Gastroesophageal sphincter (tissue), 4 donors: ENCODE results near the gene MILR1. TPM values are rescaled to one million over a fixed set of nuclear protein-coding genes. Genes with fewer than 3 reads are reported as not detected.

Experiments used
- ATAC-seq: fragments of 150-250 bp; one replicate; pipeline ENCODE4 v1.9.1; 2016; ENCODE audit warnings: mild to moderate bottlenecking, moderate library complexity
- H3K27ac ChIP-seq, 4 donors: fragments of 200-600 bp; sonication (generic) in 3 of 4; 1 replicate in 3 of 4; 2 replicates in 1 of 4; pipeline ENCODE4 v1.5.1; 2016 to 2019
- H3K27me3 ChIP-seq: fragments of 200-600 bp; sonication (generic); one replicate; pipeline ENCODE4 v1.5.1; 2019
- H3K36me3 ChIP-seq, 2 donors: fragments of 200-600 bp; sonication (generic); one replicate each; pipeline ENCODE4 v1.5.1; 2019; ENCODE audit warnings: control low read depth in 1 of 2
- H3K4me1 ChIP-seq, 3 donors: fragments of 200-600 bp; sonication (generic); 1 replicate in 2 of 3; 2 replicates in 1 of 3; pipeline ENCODE4 v1.5.1; 2016 to 2019; ENCODE audit warnings: control low read depth in 2 of 3
- H3K4me3 ChIP-seq, 2 donors: fragments of 200-600 bp; sonication (generic); one replicate each; pipeline ENCODE4 v1.5.1; 2019; ENCODE audit warnings: mild to moderate bottlenecking in 1 of 2, moderate library complexity in 1 of 2
- H3K9me3 ChIP-seq, 3 donors: fragments of 200-600 bp; sonication (generic); one replicate each; pipeline ENCODE4 v1.5.1; 2017 to 2019; ENCODE audit warnings: control low read depth in 2 of 3
- EP300 ChIP-seq: sonication (generic); formaldehyde crosslinking; IDR thresholded peaks from one replicate; pipeline ENCODE4 v1.6.1; 2017; ENCODE audit warnings: antibody characterized with exemption, mild to moderate bottlenecking
- POLR2A ChIP-seq, 2 donors: fragments of 450-650 bp; IDR thresholded peaks; one replicate each; pipeline ENCODE4 v1.6.1; 2017; ENCODE audit warnings: antibody characterized with exemption in 2 of 2, mild to moderate bottlenecking in 2 of 2, moderate library complexity in 1 of 2
- POLR2AphosphoS5 ChIP-seq: sonication (generic); formaldehyde crosslinking; IDR thresholded peaks from one replicate; pipeline ENCODE4 v1.6.1; 2017; ENCODE audit warnings: antibody characterized with exemption
- WGBS, 2 donors: methylation state at CpG; one replicate each; pipeline ENCODE4 v1.1.5; 2018; ENCODE audit warnings: low coverage in 1 of 2; 5-methylcytosine and 5-hydroxymethylcytosine counted together
- total RNA-seq, 4 donors: library from RNA; depleted of rRNA; stranded (reverse); fragments of >200 nt; gene quantifications; one replicate each; pipeline ENCODE4 v1.1.0, GENCODE V29; 2016
- TF ChIP-seq, protein P1 (sequence below), 4 experiments: fragments of 200-600 bp in 2 of 4; fragments of 450-650 bp in 2 of 4; sonication (generic) in 1 of 4; IDR thresholded peaks; one replicate each; pipeline ENCODE4 v1.5.1; 2017 to 2019; ENCODE audit warnings: antibody characterized with exemption in 4 of 4, mild to moderate bottlenecking in 2 of 4, moderate library complexity in 2 of 4

The MILR1 gene
- total RNA-seq, 4 donors from 2014 or later = 3.5 to 10.1 (median 7.3) TPM; not detected in 1

DNA sequence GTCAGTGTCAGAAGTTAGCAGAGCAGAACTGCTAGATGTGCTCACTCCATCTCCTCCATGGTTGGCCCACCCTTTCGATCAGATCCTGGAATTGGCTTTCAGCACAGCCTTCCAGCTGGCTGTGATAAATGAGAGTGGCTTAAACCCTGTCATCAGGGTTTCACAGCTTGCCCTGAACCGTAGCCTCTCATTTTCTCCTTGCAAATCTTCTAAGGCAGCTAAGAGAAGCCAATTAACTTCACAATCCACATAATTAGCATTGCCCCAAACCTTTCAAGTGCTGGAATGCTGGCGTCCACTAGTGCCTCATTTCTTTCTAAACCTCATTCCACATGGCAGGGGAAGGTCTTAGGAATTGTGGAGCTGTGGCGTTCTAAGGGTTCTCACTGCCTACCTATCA lies 21.7 kb downstream of the MILR1 start:
- H3K9me3 ChIP-seq = no peaks in the 10 kb centered on the region
- H3K4me3 ChIP-seq = no peak overlapping the region
- no peaks in the 10 kb centered on the region for H3K27me3 ChIP-seq
- no peak overlapping the region for H3K27ac ChIP-seq
- no peaks in the 10 kb centered on the region for H3K36me3 ChIP-seq
- H3K4me1 ChIP-seq = no peaks in the 10 kb centered on the region
- ATAC-seq = no peak
- WGBS, 2 donors = 54 to 74% methylated on average over 3 of the region's 4 CpGs
- TF ChIP-seq POLR2AphosphoS5 = no peak
- TF ChIP-seq, protein P1, sequence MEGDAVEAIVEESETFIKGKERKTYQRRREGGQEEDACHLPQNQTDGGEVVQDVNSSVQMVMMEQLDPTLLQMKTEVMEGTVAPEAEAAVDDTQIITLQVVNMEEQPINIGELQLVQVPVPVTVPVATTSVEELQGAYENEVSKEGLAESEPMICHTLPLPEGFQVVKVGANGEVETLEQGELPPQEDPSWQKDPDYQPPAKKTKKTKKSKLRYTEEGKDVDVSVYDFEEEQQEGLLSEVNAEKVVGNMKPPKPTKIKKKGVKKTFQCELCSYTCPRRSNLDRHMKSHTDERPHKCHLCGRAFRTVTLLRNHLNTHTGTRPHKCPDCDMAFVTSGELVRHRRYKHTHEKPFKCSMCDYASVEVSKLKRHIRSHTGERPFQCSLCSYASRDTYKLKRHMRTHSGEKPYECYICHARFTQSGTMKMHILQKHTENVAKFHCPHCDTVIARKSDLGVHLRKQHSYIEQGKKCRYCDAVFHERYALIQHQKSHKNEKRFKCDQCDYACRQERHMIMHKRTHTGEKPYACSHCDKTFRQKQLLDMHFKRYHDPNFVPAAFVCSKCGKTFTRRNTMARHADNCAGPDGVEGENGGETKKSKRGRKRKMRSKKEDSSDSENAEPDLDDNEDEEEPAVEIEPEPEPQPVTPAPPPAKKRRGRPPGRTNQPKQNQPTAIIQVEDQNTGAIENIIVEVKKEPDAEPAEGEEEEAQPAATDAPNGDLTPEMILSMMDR (IDR thresholded peaks at IDR 0.05) = no peak
- no peak for TF ChIP-seq EP300
- TF ChIP-seq POLR2A (IDR thresholded peaks at IDR 0.05) = no peak

DNA sequence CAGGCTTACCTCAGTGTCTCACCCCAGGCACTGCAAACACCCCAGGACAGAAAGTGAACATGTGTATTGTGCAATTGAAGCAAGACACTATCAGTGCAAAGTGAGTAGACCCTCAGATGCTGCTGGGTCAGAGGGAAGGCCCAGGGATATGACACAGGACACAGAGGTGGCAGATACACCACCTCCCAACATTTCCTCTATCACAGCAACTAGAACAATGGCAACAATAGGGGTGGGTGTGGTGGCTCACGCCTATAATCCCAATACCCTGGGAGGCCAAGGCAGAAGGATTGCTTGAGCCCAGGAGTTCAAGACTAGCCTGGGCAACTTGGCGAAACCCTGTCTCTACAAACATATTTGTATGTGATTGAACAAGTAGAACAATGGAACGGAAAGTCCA lies 22.5 kb downstream of the MILR1 start:
- 89 to 100% methylated on average over 1 to 3 of the region's 3 CpGs for WGBS, 2 donors
- Histone ChIP-seq H3K4me3 (no peak overlapping the region), H3K27ac (no peak overlapping the region), H3K4me1 (no peaks in the 10 kb centered on the region), H3K36me3 (no peaks in the 10 kb centered on the region), H3K27me3 (no peaks in the 10 kb centered on the region), H3K9me3 (no peaks in the 10 kb centered on the region)
- TF ChIP-seq POLR2AphosphoS5 = no peak
- no peak for TF ChIP-seq POLR2A (IDR thresholded peaks at IDR 0.05)
- no peak for TF ChIP-seq EP300
- TF ChIP-seq, protein P1 (IDR thresholded peaks at IDR 0.05) = no peak
- ATAC-seq = no peak

DNA sequence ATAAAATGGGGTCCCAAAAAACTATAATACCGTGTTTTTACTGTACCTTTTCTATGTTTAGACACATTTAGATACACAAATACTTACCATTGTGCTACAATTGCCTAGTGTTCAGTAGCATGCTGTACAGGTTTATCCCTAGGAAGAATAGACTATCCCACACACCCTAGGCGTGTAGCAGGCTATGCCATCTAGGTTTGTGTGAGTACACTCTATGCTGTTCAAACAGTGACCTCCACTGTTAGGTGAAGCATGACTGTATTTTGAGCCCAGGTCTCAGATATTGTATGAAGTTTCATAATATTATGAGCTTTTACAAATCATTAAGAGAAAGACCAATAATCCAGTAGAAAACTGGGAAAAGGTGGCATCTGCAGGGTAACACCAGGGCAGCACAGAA lies 23.6 kb downstream of the MILR1 start:
- no peak for TF ChIP-seq POLR2A (IDR thresholded peaks at IDR 0.05)
- no peak for TF ChIP-seq POLR2AphosphoS5
- TF ChIP-seq EP300 = no peak
- TF ChIP-seq, protein P1 (IDR thresholded peaks at IDR 0.05) = no peak
- H3K9me3 ChIP-seq = no peaks in the 10 kb centered on the region
- no peak overlapping the region for H3K4me3 ChIP-seq
- peaks cover 0 to 4% of the 10 kb centered on the region in 2 donors for H3K36me3 ChIP-seq
- no peak for ATAC-seq
- no peak overlapping the region for H3K27ac ChIP-seq
- WGBS, 2 donors = 92 to 96% methylated on average over 2 of the region's 2 CpGs
- no peaks in the 10 kb centered on the region for H3K4me1 ChIP-seq
- no peaks in the 10 kb centered on the region for H3K27me3 ChIP-seq

DNA sequence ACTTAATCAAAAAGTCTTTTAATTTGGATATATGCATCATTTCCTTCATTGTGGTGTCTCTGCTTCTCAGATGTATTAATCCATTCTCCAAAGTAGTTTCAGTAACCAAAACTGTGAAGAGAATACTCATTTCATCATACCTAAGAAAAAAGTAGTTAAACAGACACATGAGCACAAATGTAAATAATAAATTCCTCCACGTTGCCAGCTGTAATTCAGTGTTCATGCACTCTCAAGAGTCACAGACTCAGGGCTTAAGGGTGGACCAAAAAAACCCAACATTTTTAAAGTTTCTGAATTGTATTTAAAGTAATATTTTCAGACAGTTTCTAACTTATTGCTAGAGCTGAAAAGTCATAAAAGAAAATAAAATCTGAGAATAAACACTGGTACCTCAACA lies 28.9 kb downstream of the MILR1 start:
- 13 to 14% methylated on average over 1 of the region's 1 CpG for WGBS, 2 donors

DNA sequence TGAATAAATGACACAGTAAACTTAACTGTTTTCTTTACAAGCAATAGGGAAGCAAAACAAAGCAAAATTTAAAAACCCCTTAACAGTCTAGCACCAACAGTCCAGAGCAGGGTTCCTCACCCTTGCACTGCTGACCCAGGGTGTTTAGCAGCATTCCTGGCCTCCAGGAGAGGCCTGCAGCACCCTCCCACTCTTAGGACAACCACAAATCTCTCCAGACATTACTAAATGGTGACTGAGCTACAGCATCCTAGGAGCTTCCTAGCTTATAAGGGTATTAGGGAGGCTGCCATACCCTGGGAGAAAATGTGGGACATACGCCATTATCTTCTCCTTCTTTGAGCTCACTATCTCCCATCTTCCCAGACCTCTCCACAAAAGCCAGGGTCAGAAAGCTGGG lies 32.0 kb downstream of the MILR1 start:
- Histone ChIP-seq H3K27me3 (no peaks in the 10 kb centered on the region), H3K4me1 (no peaks in the 10 kb centered on the region), H3K36me3 (peaks cover 0 to 77% of the 10 kb centered on the region in 2 donors), H3K4me3 (no peak overlapping the region), H3K9me3 (no peaks in the 10 kb centered on the region), H3K27ac (no peak overlapping the region)
- no peak for ATAC-seq
- WGBS, 2 donors = 85 to 100% methylated on average over 1 of the region's 1 CpG
- TF ChIP-seq EP300 (no peak), POLR2AphosphoS5 (no peak)

More for the DNA sequence above, 28.9 kb downstream of the MILR1 start:
- ATAC-seq = no peak
- Histone ChIP-seq H3K4me1 (no peaks in the 10 kb centered on the region), H3K36me3 (peaks cover 0 to 48% of the 10 kb centered on the region in 2 donors), H3K4me3 (no peak overlapping the region), H3K27ac (no peak overlapping the region), H3K9me3 (no peaks in the 10 kb centered on the region), H3K27me3 (no peaks in the 10 kb centered on the region)
- TF ChIP-seq EP300 = no peak
- TF ChIP-seq POLR2A (IDR thresholded peaks at IDR 0.05) = no peak
- TF ChIP-seq POLR2AphosphoS5 = no peak
- TF ChIP-seq, protein P1 (IDR thresholded peaks at IDR 0.05) = no peak
